Measurements from ENCODE around the gene NCOA1.

Gene NCOA1

DNA sequence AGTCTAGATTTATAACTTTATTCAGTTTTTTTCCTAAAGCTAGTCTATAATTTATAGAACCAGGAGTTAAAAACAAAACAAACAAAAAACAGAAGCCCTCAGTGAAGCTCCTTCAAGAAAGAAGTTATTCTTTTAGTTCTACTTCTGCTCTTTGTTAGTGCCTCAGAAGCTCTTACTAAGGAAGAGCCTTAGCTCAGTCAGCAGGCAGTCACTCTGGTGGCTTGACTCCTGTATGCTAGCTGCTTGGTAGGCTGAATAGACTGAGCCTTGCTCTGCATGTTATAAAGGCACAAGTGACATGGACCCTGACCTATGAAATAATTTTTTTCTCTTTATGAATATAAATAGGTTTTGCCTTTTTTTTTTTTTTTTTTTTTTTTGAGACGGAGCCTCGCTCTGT is 24.8 kb downstream of the NCOA1 start:
- H4K20me1 ChIP-seq (ENCODE audit: control insufficient read depth, insufficient read depth, low read depth, low read length) = no peaks in the 10 kb centered on the region
- no peaks in the 10 kb centered on the region for H3K4me1 ChIP-seq (ENCODE audit: control insufficient read depth, low read length)
- H3K27me3 ChIP-seq (ENCODE audit: control insufficient read depth, low read length) = no peaks in the 10 kb centered on the region
- H3K9me3 ChIP-seq (ENCODE audit: control insufficient read depth, insufficient read depth, low read length) = no peaks in the 10 kb centered on the region
- H3K79me2 ChIP-seq (ENCODE audit: control insufficient read depth, low read length) = peaks cover 4% of the 10 kb centered on the region
- no peaks in the 10 kb centered on the region for H3K36me3 ChIP-seq (ENCODE audit: control insufficient read depth, low read length)
- no peaks in the 10 kb centered on the region for H3K9me2 ChIP-seq (replicated peaks; ENCODE audit: control insufficient read depth, low read length)
- H3F3A ChIP-seq (ENCODE audit: control insufficient read depth, insufficient read depth) = no peaks in the 10 kb centered on the region
- no peak overlapping the region for H3K27ac ChIP-seq (ENCODE audit: low read depth, low read length)
- TF ChIP-seq CTCF (IDR thresholded peaks at IDR 0.05; ENCODE audit: low read depth, low read length, poor library complexity, severe bottlenecking) = no peak
- TF ChIP-seq EZH2phosphoT487 (IDR thresholded peaks at IDR 0.05; ENCODE audit: borderline replicate concordance, low read length) = no peak
- no peak overlapping the region for H3K4me3 ChIP-seq (ENCODE audit: low read length)
- H3K4me2 ChIP-seq (ENCODE audit: low read length) = no peak overlapping the region

- no peaks in the 10 kb centered on the region for H3K36me3 ChIP-seq (ENCODE audit: control insufficient read depth, low read length)
- H3K4me1 ChIP-seq (ENCODE audit: control insufficient read depth, low read length) = no peaks in the 10 kb centered on the region
- peaks cover 4% of the 10 kb centered on the region for H3K79me2 ChIP-seq (ENCODE audit: control insufficient read depth, low read length)
- no peak overlapping the region for H3K4me3 ChIP-seq (ENCODE audit: low read length)
- H3K4me2 ChIP-seq (ENCODE audit: low read length) = no peak overlapping the region
- no peaks in the 10 kb centered on the region for H3K9me3 ChIP-seq (ENCODE audit: control insufficient read depth, insufficient read depth, low read length)
- H3F3A ChIP-seq (ENCODE audit: control insufficient read depth, insufficient read depth) = no peaks in the 10 kb centered on the region
- no peak overlapping the region for H3K27ac ChIP-seq (ENCODE audit: low read depth, low read length)
- H3K27me3 ChIP-seq (ENCODE audit: control insufficient read depth, low read length) = no peaks in the 10 kb centered on the region
- no peaks in the 10 kb centered on the region for H3K9me2 ChIP-seq (replicated peaks; ENCODE audit: control insufficient read depth, low read length)
- H4K20me1 ChIP-seq (ENCODE audit: control insufficient read depth, insufficient read depth, low read depth, low read length) = no peaks in the 10 kb centered on the region
- TF ChIP-seq EZH2phosphoT487 (IDR thresholded peaks at IDR 0.05; ENCODE audit: borderline replicate concordance, low read length) = no peak
- TF ChIP-seq CTCF (IDR thresholded peaks at IDR 0.05; ENCODE audit: low read depth, low read length, poor library complexity, severe bottlenecking) = no peak
These were observed 26.2 kb downstream of the NCOA1 start for GRCh38 chr2:24517247-24517646.

- no peaks in the 10 kb centered on the region for H3K9me3 ChIP-seq (ENCODE audit: control insufficient read depth, insufficient read depth, low read length)
- H3K4me1 ChIP-seq (ENCODE audit: control insufficient read depth, low read length) = no peaks in the 10 kb centered on the region
- H3K79me2 ChIP-seq (ENCODE audit: control insufficient read depth, low read length) = no peaks in the 10 kb centered on the region; the same call in 1 of the 2 replicates
- TF ChIP-seq EZH2phosphoT487 (IDR thresholded peaks at IDR 0.05; ENCODE audit: borderline replicate concordance, low read length) = no peak
- TF ChIP-seq CTCF (IDR thresholded peaks at IDR 0.05; ENCODE audit: low read depth, low read length, poor library complexity, severe bottlenecking) = no peak
- no peaks in the 10 kb centered on the region for H3K27me3 ChIP-seq (ENCODE audit: control insufficient read depth, low read length)
- no peak overlapping the region for H3K4me3 ChIP-seq (ENCODE audit: low read length)
- H3K27ac ChIP-seq (ENCODE audit: low read depth, low read length) = no peak overlapping the region
- no peaks in the 10 kb centered on the region for H3K9me2 ChIP-seq (replicated peaks; ENCODE audit: control insufficient read depth, low read length)
- no peaks in the 10 kb centered on the region for H3K36me3 ChIP-seq (ENCODE audit: control insufficient read depth, low read length)
- H3F3A ChIP-seq (ENCODE audit: control insufficient read depth, insufficient read depth) = no peaks in the 10 kb centered on the region
- H3K4me2 ChIP-seq (ENCODE audit: low read length) = no peak overlapping the region
- H4K20me1 ChIP-seq (ENCODE audit: control insufficient read depth, insufficient read depth, low read depth, low read length) = no peaks in the 10 kb centered on the region
These were observed 29.1 kb downstream of the NCOA1 start for GRCh38 chr2:24520175-24520574.
